GM19372 (cell line): Measurements from ENCODE around the gene STXBP4.

Experiments used
- ATAC-seq: cut with Tn5 transposase; IDR thresholded peaks from one replicate; pipeline ENCODE4 v1.9.1; 2021; ENCODE audit warnings: mild to moderate bottlenecking, low read depth, moderate library complexity; ENCODE audit not compliant: unreplicated experiment

STXBP4 gene

DNA sequence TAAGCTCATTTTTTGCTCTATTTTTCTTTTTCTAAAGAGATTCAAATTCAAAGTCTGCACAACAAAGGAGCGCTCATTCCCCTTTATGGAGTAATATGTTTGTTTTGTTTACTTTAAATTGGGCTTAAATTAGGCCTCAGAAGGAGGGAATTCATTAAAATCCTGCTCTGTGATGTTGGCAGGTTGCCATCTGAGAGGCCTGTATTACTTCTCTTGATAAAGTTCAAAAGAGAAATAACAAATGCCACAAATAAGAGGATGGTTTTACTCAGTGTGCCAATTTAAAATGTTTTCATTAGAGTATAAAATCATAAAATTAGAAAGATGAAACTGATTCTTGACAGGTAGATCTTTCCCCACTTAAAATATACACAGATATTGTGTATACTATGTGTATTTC is 241.7 kb downstream of the STXBP4 start:
- no peak for ATAC-seq

- ATAC-seq, result no peak
Measured at GRCh38 chr17:55212880-55213279, 244.3 kb downstream of the STXBP4 start.

DNA sequence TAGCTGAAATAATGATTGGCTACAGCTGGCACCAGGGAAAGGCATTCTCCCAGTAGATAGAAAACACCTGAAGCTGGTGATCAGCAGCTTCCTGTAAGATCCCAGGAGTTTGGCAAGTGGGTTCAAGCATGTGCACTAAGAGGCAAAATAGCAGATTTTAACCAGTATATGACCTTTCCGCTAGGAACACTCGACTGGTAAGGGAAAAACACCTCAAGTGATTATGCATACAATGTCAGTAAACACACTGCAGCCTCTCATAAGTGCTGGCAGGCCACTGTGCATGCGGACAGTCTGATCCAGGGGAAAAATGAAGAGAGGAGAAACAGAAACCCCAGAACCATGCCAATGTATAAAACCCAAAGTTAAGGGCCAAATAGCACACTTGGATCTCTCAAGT is 247.1 kb downstream of the STXBP4 start:
- ATAC-seq, result no peak

DNA sequence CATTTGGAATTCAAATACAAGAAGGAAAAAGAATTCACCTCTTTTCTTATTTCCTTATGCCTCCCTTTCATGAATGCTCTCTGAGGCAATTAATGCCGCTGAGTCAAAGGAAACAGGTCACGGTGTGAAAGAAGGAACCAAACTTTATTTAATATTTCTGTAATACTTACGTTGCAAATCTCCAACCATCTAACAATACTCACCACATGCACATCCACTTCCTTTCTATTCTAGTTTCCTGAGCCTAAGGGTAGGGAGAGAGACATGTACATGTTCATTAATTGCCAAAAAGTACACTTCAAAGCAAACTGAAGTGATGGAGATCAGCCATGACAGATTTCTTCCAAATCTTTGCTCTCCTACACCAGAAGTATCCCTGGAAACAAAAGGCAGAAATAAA is 248.3 kb downstream of the STXBP4 start:
- ATAC-seq, result no peak

DNA sequence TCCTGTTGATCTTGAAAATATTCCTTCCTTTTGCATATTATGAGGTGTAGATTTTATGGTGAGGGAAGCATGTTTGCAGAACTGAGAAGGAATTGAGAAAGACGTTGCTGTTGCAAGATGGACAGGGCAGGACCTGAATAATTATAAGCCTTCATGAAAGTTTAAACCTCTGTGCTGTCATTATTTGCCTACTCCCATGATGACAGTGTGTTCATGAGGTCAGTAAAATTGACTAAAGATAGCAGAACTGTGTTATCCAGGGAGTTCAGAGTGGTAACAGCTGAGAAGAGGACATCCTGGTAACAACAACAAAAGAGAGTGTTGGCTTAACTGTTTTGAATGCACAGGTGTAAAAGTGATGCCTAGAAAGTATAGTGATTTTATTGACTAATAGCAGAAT is 250.9 kb downstream of the STXBP4 start:
- ATAC-seq, result no peak

DNA sequence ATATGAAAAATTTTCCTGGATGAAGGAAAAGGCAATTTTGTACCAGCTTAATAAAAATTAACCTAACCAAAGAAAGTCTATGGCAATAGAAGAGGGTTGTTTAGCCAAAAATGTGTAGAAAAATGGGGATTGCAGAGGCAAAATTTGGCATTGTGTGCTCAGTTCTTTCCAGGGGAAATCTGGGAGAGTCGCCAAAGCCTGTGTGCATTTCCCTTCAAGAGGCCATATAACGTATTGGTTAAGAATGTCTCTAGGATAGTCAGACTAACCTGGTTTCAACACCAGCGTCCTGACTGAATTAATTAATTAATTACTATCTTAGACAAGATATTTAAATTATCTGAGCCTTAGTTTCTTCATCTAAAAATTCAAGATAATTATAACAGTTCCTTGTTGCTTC is 251.4 kb downstream of the STXBP4 start:
- no peak for ATAC-seq
